Measurements from ENCODE around the gene RBM44.

Gene RBM44

GRCh38 chr2:237886685-237887481 lies 88.3 kb downstream of the RBM44 start:
- DNase-seq (ENCODE audit: low spot score), result no peak

GRCh38 chr2:237888389-237888788 lies 89.8 kb downstream of the RBM44 start:
- no peak for DNase-seq (ENCODE audit: low spot score)

GRCh38 chr2:237889016-237889415 lies 90.4 kb downstream of the RBM44 start:
- DNase-seq (ENCODE audit: low spot score), result no peak

GRCh38 chr2:237889811-237890210 lies 91.2 kb downstream of the RBM44 start:
- DNase-seq (ENCODE audit: low spot score), result no peak
